PC-3 (cell line): ENCODE results near the gene PPP1R36. TPM values are rescaled to one million over a fixed set of nuclear protein-coding genes. Genes with fewer than 3 reads are reported as not detected.
"Not testable (repeated sequence)": the region's sequence is repeated elsewhere in the genome, so short reads cannot be mapped to it uniquely, and the experiment has no call there.

Experiments used
- ATAC-seq: fragments of 200-7000 bp; cut with Tn5 transposase; 2 replicates; pipeline ENCODE4 v1.9.1; 2020; ENCODE audit warnings: mild to moderate bottlenecking, moderate library complexity
- BruUV-seq: library from RNA; stranded (reverse); fragments of 400-500 nt; replicated peaks from 2 replicates; lab custom pipeline; 2021; lab: Mats Ljungman, UMichigan
- CTCF ChIA-PET: fragments of 300-600 bp; sonication (Branson Sonifier 250); formaldehyde crosslinking; loops from one replicate; lab custom pipeline; 2022; ENCODE audit warnings: antibody characterized with exemption; lab: Charles Lee
- POLR2A ChIA-PET: fragments of 300-600 bp; sonication (Branson Sonifier 250); formaldehyde crosslinking; loops from one replicate; lab custom pipeline; 2022; ENCODE audit warnings: antibody characterized with exemption; ENCODE audit not compliant: unreplicated experiment; lab: Charles Lee
- DNase-seq: peaks from one replicate; pipeline ENCODE4 v3.0.0-alpha.2; 2015
- H2AFZ ChIP-seq: fragments of 300-600 bp; sonication (generic); 2 replicates; pipeline ENCODE4 v1.6.0; 2016; ENCODE audit warnings: antibody characterized with exemption, low read length
- H3F3A ChIP-seq: fragments of 300-600 bp; sonication (generic); one replicate; pipeline ENCODE4 v1.6.0; 2017; ENCODE audit warnings: antibody characterized with exemption, low read length, control low read depth, mild to moderate bottlenecking; ENCODE audit not compliant: unreplicated experiment
- H3K27ac ChIP-seq: fragments of 300-600 bp; sonication (generic); 2 replicates; pipeline ENCODE4 v1.5.1; 2016; ENCODE audit warnings: mild to moderate bottlenecking, low read length
- H3K27me3 ChIP-seq: fragments of 300-600 bp; sonication (generic); 2 replicates; pipeline ENCODE4 v1.6.1; 2016; ENCODE audit warnings: low read length, mixed read lengths
- H3K36me3 ChIP-seq: fragments of 300-600 bp; sonication (generic); 2 replicates; pipeline ENCODE4 v1.6.1; 2016; ENCODE audit warnings: low read depth, mixed run types, low read length, mixed read lengths
- H3K4me1 ChIP-seq: fragments of 300-600 bp; sonication (generic); 2 replicates; pipeline ENCODE4 v1.5.1; 2016; ENCODE audit warnings: low read length; ENCODE audit not compliant: insufficient read depth
- H3K4me2 ChIP-seq: fragments of 300-600 bp; sonication (generic); 2 replicates; pipeline ENCODE4 v1.6.0; 2016; ENCODE audit warnings: low read length
- H3K4me3 ChIP-seq: fragments of 300-600 bp; sonication (generic); 2 replicates; pipeline ENCODE4 v1.5.1; 2016; ENCODE audit warnings: mild to moderate bottlenecking, low read length, mixed read lengths
- H3K79me2 ChIP-seq: fragments of 300-600 bp; sonication (generic); 2 replicates; pipeline ENCODE4 v1.6.1; 2017; ENCODE audit warnings: low read length, mixed read lengths
- H3K9ac ChIP-seq: fragments of 300-600 bp; sonication (generic); 2 replicates; pipeline ENCODE4 v1.6.0; 2016; ENCODE audit warnings: mild to moderate bottlenecking, low read length
- H3K9me2 ChIP-seq: fragments of 300-600 bp; sonication (generic); replicated peaks from 2 replicates; pipeline ENCODE4 v1.6.1; 2016; ENCODE audit warnings: mixed run types, low read length, mixed read lengths
- H3K9me3 ChIP-seq: fragments of 300-600 bp; sonication (generic); 2 replicates; pipeline ENCODE4 v1.6.1; 2016; ENCODE audit warnings: low read length, mixed read lengths
- H4K20me1 ChIP-seq: fragments of 300-600 bp; sonication (generic); 2 replicates; pipeline ENCODE4 v1.6.1; 2016; ENCODE audit warnings: low read length, mixed read lengths
- EZH2 ChIP-seq: fragments of 300-600 bp; sonication (generic); IDR thresholded peaks from one replicate; pipeline ENCODE4 v1.6.1; 2017; ENCODE audit warnings: antibody characterized with exemption, mild to moderate bottlenecking, low read length; ENCODE audit not compliant: unreplicated experiment
- EZH2phosphoT487 ChIP-seq: fragments of 300-600 bp; sonication (generic); IDR thresholded peaks from 2 replicates; pipeline ENCODE4 v1.6.1; 2018; ENCODE audit warnings: mild to moderate bottlenecking, antibody characterized with exemption, low read length, borderline replicate concordance
- intact Hi-C: fragments of 100-400 bp; cut with micrococcal nuclease; formaldehyde crosslinking; loops from 2 replicates; pipeline ENCODE4 v1.9.0; 2023
- total RNA-seq: library from RNA; depleted of rRNA; stranded (reverse); fragments of >200 nt; gene quantifications from 2 replicates; pipeline ENCODE4 v1.2.3, GENCODE V29; 2014
- TF ChIP-seq, protein P1 (sequence below): fragments of 300-600 bp; sonication (generic); conservative IDR thresholded peaks from 2 replicates; pipeline ENCODE4 v1.5.1; 2017; ENCODE audit warnings: antibody characterized with exemption, low read depth, mild to moderate bottlenecking, low read length

The PPP1R36 gene
- total RNA-seq, 1 experiment from 2014 or later: 0.26 TPM

GRCh38 chr14:64554556-64554955 is 4.8 kb downstream of the PPP1R36 start:
- Histone ChIP-seq H3K4me1 (no peaks in the 10 kb centered on the region), H4K20me1 (no peaks in the 10 kb centered on the region), H3K79me2 (no peaks in the 10 kb centered on the region), H3K27me3 (no peaks in the 10 kb centered on the region), H3K36me3 (no peaks in the 10 kb centered on the region), H3K9me3 (no peaks in the 10 kb centered on the region), H3K9me2 (no peaks in the 10 kb centered on the region), H3F3A (no peaks in the 10 kb centered on the region), H3K27ac (no peak overlapping the region), H3K4me3 (no peak overlapping the region), H3K4me2 (no peak overlapping the region), H3K9ac (no peak overlapping the region), H2AFZ (no peak overlapping the region)
- ATAC-seq (no peak), DNase-seq (no peak)
- ChIA-PET POLR2A (no interaction called here), CTCF (no interaction called here)
- intact Hi-C loops: no loop called here
- no TSS peak for BruUV-seq
- TF ChIP-seq EZH2: no peak
- TF ChIP-seq, protein P1, sequence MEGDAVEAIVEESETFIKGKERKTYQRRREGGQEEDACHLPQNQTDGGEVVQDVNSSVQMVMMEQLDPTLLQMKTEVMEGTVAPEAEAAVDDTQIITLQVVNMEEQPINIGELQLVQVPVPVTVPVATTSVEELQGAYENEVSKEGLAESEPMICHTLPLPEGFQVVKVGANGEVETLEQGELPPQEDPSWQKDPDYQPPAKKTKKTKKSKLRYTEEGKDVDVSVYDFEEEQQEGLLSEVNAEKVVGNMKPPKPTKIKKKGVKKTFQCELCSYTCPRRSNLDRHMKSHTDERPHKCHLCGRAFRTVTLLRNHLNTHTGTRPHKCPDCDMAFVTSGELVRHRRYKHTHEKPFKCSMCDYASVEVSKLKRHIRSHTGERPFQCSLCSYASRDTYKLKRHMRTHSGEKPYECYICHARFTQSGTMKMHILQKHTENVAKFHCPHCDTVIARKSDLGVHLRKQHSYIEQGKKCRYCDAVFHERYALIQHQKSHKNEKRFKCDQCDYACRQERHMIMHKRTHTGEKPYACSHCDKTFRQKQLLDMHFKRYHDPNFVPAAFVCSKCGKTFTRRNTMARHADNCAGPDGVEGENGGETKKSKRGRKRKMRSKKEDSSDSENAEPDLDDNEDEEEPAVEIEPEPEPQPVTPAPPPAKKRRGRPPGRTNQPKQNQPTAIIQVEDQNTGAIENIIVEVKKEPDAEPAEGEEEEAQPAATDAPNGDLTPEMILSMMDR: no peak
- TF ChIP-seq EZH2phosphoT487: no peak

GRCh38 chr14:64556526-64556925 is 6.8 kb downstream of the PPP1R36 start:
- intact Hi-C loops: no loop called here

GRCh38 chr14:64558216-64558615 is 8.5 kb downstream of the PPP1R36 start:
- H2AFZ ChIP-seq, CTCF ChIA-PET, H3K4me2 ChIP-seq, POLR2A ChIA-PET, H3K4me3 ChIP-seq, H3K36me3 ChIP-seq, H3K27me3 ChIP-seq, DNase-seq, ATAC-seq, intact Hi-C loops, H3K79me2 ChIP-seq, H4K20me1 ChIP-seq, BruUV-seq, H3K9me2 ChIP-seq, H3K4me1 ChIP-seq, H3F3A ChIP-seq, H3K9me3 ChIP-seq, H3K27ac ChIP-seq, H3K9ac ChIP-seq: not testable (repeated sequence)

More at GRCh38 chr14:64556526-64556925, 6.8 kb downstream of the PPP1R36 start:
- no peaks in the 10 kb centered on the region for H4K20me1 ChIP-seq
- DNase-seq (peak; percentile 13), ATAC-seq (peak; percentile 72)
- no peak overlapping the region for H3K4me3 ChIP-seq
- no peak overlapping the region for H2AFZ ChIP-seq
- ChIA-PET POLR2A (no interaction called here), CTCF (interaction anchor here (0.6 to 0.8 kb wide), 3 partner anchors 79 to 209 kb away, joined by 3 to 8 read pairs (median 3); no protein-coding TSS in a partner anchor)
- H3K27ac ChIP-seq: no peak overlapping the region
- no peaks in the 10 kb centered on the region for H3K9me2 ChIP-seq
- no peaks in the 10 kb centered on the region for H3K79me2 ChIP-seq
- no peak overlapping the region for H3K4me2 ChIP-seq
- no peaks in the 10 kb centered on the region for H3F3A ChIP-seq
- no peaks in the 10 kb centered on the region for H3K4me1 ChIP-seq
- no TSS peak for BruUV-seq
- H3K27me3 ChIP-seq: no peaks in the 10 kb centered on the region
- no peak overlapping the region for H3K9ac ChIP-seq
- TF ChIP-seq, protein P1: no peak
- TF ChIP-seq EZH2 (no peak), EZH2phosphoT487 (no peak)
- no peaks in the 10 kb centered on the region for H3K9me3 ChIP-seq
- H3K36me3 ChIP-seq: no peaks in the 10 kb centered on the region
